ENCODE results near the gene GP9. TPM values are rescaled to one million over a fixed set of nuclear protein-coding genes. Genes with fewer than 3 reads are reported as not detected.

GP9 gene
- polyA plus RNA-seq, 2 of the 4 experiments (the other 2 are of a cell fraction), result not detected

Other genes starting within 250 kb of the GP9 start
- gene ACAD9, start 181.2 kb upstream of the GP9 start, polyA plus RNA-seq (2011; rRNA removed), result 24.1 and 26.1 TPM in 2 replicates
- gene ACAD9, start 181.2 kb upstream of the GP9 start, polyA plus RNA-seq (2017; fragmentation: RNase III; extraction: RNeasy Plus Mini Kit Qiagen cat#74134 plus additional on column Dnase treatment), result 28.3 to 29.2 TPM (median 28.7 TPM) in 3 replicates
- gene CFAP92, start 66.7 kb upstream of the GP9 start, polyA plus RNA-seq (2011; rRNA removed), result 0.05 TPM in 1 of 2 replicates, not detected in the other
- not detected in 3 replicates for gene CFAP92, start 66.7 kb upstream of the GP9 start, polyA plus RNA-seq (2017; fragmentation: RNase III; extraction: RNeasy Plus Mini Kit Qiagen cat#74134 plus additional on column Dnase treatment)
- 0.04 and 0.07 TPM in 2 replicates for gene EFCC1, start 59.5 kb upstream of the GP9 start, polyA plus RNA-seq (2011; rRNA removed)
- not detected in 3 replicates for gene EFCC1, start 59.5 kb upstream of the GP9 start, polyA plus RNA-seq (2017; fragmentation: RNase III; extraction: RNeasy Plus Mini Kit Qiagen cat#74134 plus additional on column Dnase treatment)
- gene RAB43, start 61.0 kb downstream of the GP9 start, polyA plus RNA-seq (2011; rRNA removed), result 1.6 and 2.6 TPM in 2 replicates
- gene RAB43, start 61.0 kb downstream of the GP9 start, polyA plus RNA-seq (2017; fragmentation: RNase III; extraction: RNeasy Plus Mini Kit Qiagen cat#74134 plus additional on column Dnase treatment), result 2.0 to 3.0 TPM (median 2.9 TPM) in 3 replicates
- gene ISY1, start 100.3 kb downstream of the GP9 start, polyA plus RNA-seq (2011; rRNA removed), result 21.3 and 27.6 TPM in 2 replicates
- gene ISY1, start 100.3 kb downstream of the GP9 start, polyA plus RNA-seq (2017; fragmentation: RNase III; extraction: RNeasy Plus Mini Kit Qiagen cat#74134 plus additional on column Dnase treatment), result 21.4 to 24.1 TPM (median 23.2 TPM) in 3 replicates
- gene CNBP, start 123.1 kb downstream of the GP9 start, polyA plus RNA-seq (2011; rRNA removed), result 309 and 365 TPM in 2 replicates
- 304 to 324 TPM (median 312 TPM) in 3 replicates for gene CNBP, start 123.1 kb downstream of the GP9 start, polyA plus RNA-seq (2017; fragmentation: RNase III; extraction: RNeasy Plus Mini Kit Qiagen cat#74134 plus additional on column Dnase treatment)
- gene COPG1, start 188.8 kb downstream of the GP9 start, polyA plus RNA-seq (2011; rRNA removed), result 86.5 and 90.2 TPM in 2 replicates
- gene COPG1, start 188.8 kb downstream of the GP9 start, polyA plus RNA-seq (2017; fragmentation: RNase III; extraction: RNeasy Plus Mini Kit Qiagen cat#74134 plus additional on column Dnase treatment), result 72.2 to 90.0 TPM (median 80.6 TPM) in 3 replicates
- gene HMCES, start 218.1 kb downstream of the GP9 start, polyA plus RNA-seq (2011; rRNA removed), result 35.2 and 38.3 TPM in 2 replicates
- 38.1 to 40.1 TPM (median 39.9 TPM) in 3 replicates for gene HMCES, start 218.1 kb downstream of the GP9 start, polyA plus RNA-seq (2017; fragmentation: RNase III; extraction: RNeasy Plus Mini Kit Qiagen cat#74134 plus additional on column Dnase treatment)